SJCRH30 (cell line): ENCODE results near the gene USP6. TPM values are rescaled to one million over a fixed set of nuclear protein-coding genes. Genes with fewer than 3 reads are reported as not detected.
"Not testable (repeated sequence)": the region's sequence is repeated elsewhere in the genome, so short reads cannot be mapped to it uniquely, and the experiment has no call there.

Experiments used
- DNase-seq, 2 experiments: peaks; one replicate each; pipeline ENCODE4 v3.0.0-alpha.2; 2015 to 2020
- H3K27ac ChIP-seq: fragments of 250-450 bp; sonication (Bioruptor Pico); 2 replicates; pipeline ENCODE4 v1.5.1; 2020; ENCODE audit warnings: mild to moderate bottlenecking, moderate library complexity
- H3K27me3 ChIP-seq: fragments of 250-450 bp; sonication (Bioruptor Pico); 2 replicates; pipeline ENCODE4 v1.5.1; 2020; ENCODE audit warnings: mild to moderate bottlenecking, moderate library complexity
- H3K36me3 ChIP-seq: fragments of 250-450 bp; sonication (Bioruptor Pico); 2 replicates; pipeline ENCODE4 v1.5.1; 2020; ENCODE audit warnings: mild to moderate bottlenecking, moderate library complexity
- H3K4me1 ChIP-seq: fragments of 250-450 bp; sonication (Bioruptor Pico); 2 replicates; pipeline ENCODE4 v1.5.1; 2020; ENCODE audit warnings: mild to moderate bottlenecking, moderate library complexity
- H3K4me3 ChIP-seq: fragments of 250-450 bp; sonication (Bioruptor Pico); 2 replicates; pipeline ENCODE4 v1.5.1; 2020; ENCODE audit warnings: mild to moderate bottlenecking, moderate library complexity
- H3K9me3 ChIP-seq: fragments of 250-450 bp; sonication (Bioruptor Pico); replicated peaks from 2 replicates; pipeline ENCODE4 v1.5.1; 2020; ENCODE audit warnings: mild to moderate bottlenecking, moderate library complexity
- total RNA-seq: library from RNA; depleted of rRNA; stranded (reverse); fragments of >200 nt; shearing (Covaris generic); gene quantifications from 2 replicates; pipeline ENCODE4 v1.2.3, GENCODE V29; 2014

The USP6 gene
- total RNA-seq, 1 experiment from 2014 or later = not detected

GRCh38 chr17:5137511-5138197 lies 21.8 kb downstream of the USP6 start:
- not testable (repeated sequence) for H3K36me3 ChIP-seq, H3K4me3 ChIP-seq, H3K27me3 ChIP-seq, DNase-seq, H3K27ac ChIP-seq, H3K9me3 ChIP-seq, H3K4me1 ChIP-seq

GRCh38 chr17:5138198-5138544 lies 22.3 kb downstream of the USP6 start:
- not testable (repeated sequence) for H3K4me3 ChIP-seq, H3K36me3 ChIP-seq, H3K27me3 ChIP-seq, H3K4me1 ChIP-seq, DNase-seq, H3K9me3 ChIP-seq, H3K27ac ChIP-seq

- H3K4me3 ChIP-seq = no peak overlapping the region
- no peak for DNase-seq
- H3K27ac ChIP-seq = no peak overlapping the region
- H3K27me3 ChIP-seq = no peaks in the 10 kb centered on the region
- no peaks in the 10 kb centered on the region for H3K36me3 ChIP-seq
- no peaks in the 10 kb centered on the region for H3K9me3 ChIP-seq
- no peaks in the 10 kb centered on the region for H3K4me1 ChIP-seq
Measured at GRCh38 chr17:5138616-5139457, 23.0 kb downstream of the USP6 start.

GRCh38 chr17:5139458-5139732 lies 23.6 kb downstream of the USP6 start:
- H3K36me3 ChIP-seq = no peaks in the 10 kb centered on the region
- no peak overlapping the region for H3K4me3 ChIP-seq
- no peak for DNase-seq
- H3K27me3 ChIP-seq = no peaks in the 10 kb centered on the region
- no peak overlapping the region for H3K27ac ChIP-seq
- H3K4me1 ChIP-seq = no peaks in the 10 kb centered on the region
- H3K9me3 ChIP-seq = no peaks in the 10 kb centered on the region

GRCh38 chr17:5142877-5143276 lies 27.0 kb downstream of the USP6 start:
- H3K27me3 ChIP-seq, DNase-seq, H3K4me3 ChIP-seq: not testable (repeated sequence)

GRCh38 chr17:5146122-5146521 lies 30.3 kb downstream of the USP6 start:
- not testable (repeated sequence) for H3K27me3 ChIP-seq, H3K4me3 ChIP-seq, DNase-seq, H3K9me3 ChIP-seq, H3K4me1 ChIP-seq, H3K27ac ChIP-seq, H3K36me3 ChIP-seq

More at GRCh38 chr17:5142877-5143276, 27.0 kb downstream of the USP6 start:
- H3K9me3 ChIP-seq, H3K36me3 ChIP-seq, H3K4me1 ChIP-seq, H3K27ac ChIP-seq: not testable (repeated sequence)

- not testable (repeated sequence) for H3K27ac ChIP-seq, DNase-seq, H3K4me1 ChIP-seq, H3K9me3 ChIP-seq, H3K4me3 ChIP-seq, H3K27me3 ChIP-seq, H3K36me3 ChIP-seq
Measured at GRCh38 chr17:5160702-5161101, 44.9 kb downstream of the USP6 start.

GRCh38 chr17:5161793-5162192 lies 46.0 kb downstream of the USP6 start:
- not testable (repeated sequence) for H3K9me3 ChIP-seq, H3K27ac ChIP-seq, H3K4me1 ChIP-seq, H3K36me3 ChIP-seq, DNase-seq, H3K4me3 ChIP-seq, H3K27me3 ChIP-seq

- Histone ChIP-seq H3K9me3 (no peaks in the 10 kb centered on the region), H3K4me3 (no peak overlapping the region), H3K4me1 (no peaks in the 10 kb centered on the region), H3K36me3 (no peaks in the 10 kb centered on the region), H3K27me3 (no peaks in the 10 kb centered on the region), H3K27ac (no peak overlapping the region)
- no peak for DNase-seq
Measured at GRCh38 chr17:5164436-5164835, 48.6 kb downstream of the USP6 start.

- H3K36me3 ChIP-seq, H3K4me1 ChIP-seq, H3K9me3 ChIP-seq, DNase-seq, H3K27ac ChIP-seq, H3K4me3 ChIP-seq, H3K27me3 ChIP-seq: not testable (repeated sequence)
Measured at GRCh38 chr17:5165791-5166564, 50.1 kb downstream of the USP6 start.

- H3K4me3 ChIP-seq, DNase-seq, H3K36me3 ChIP-seq, H3K27ac ChIP-seq, H3K9me3 ChIP-seq, H3K4me1 ChIP-seq, H3K27me3 ChIP-seq: not testable (repeated sequence)
Measured at GRCh38 chr17:5175027-5175426, 59.2 kb downstream of the USP6 start.

GRCh38 chr17:5179003-5179402 lies 63.2 kb downstream of the USP6 start:
- Histone ChIP-seq H3K4me1 (no peaks in the 10 kb centered on the region), H3K36me3 (peaks cover 7% of the 10 kb centered on the region), H3K4me3 (no peak overlapping the region), H3K9me3 (peaks cover 26% of the 10 kb centered on the region), H3K27ac (no peak overlapping the region), H3K27me3 (no peaks in the 10 kb centered on the region)
- no peak for DNase-seq

- Histone ChIP-seq H3K4me1 (no peaks in the 10 kb centered on the region), H3K27ac (no peak overlapping the region), H3K27me3 (no peaks in the 10 kb centered on the region), H3K9me3 (peaks cover 27% of the 10 kb centered on the region), H3K36me3 (peaks cover 15% of the 10 kb centered on the region), H3K4me3 (no peak overlapping the region)
- DNase-seq = no peak
Measured at GRCh38 chr17:5181509-5182305, 65.9 kb downstream of the USP6 start.

GRCh38 chr17:5182597-5183409 lies 67.0 kb downstream of the USP6 start:
- no peak overlapping the region for H3K27ac ChIP-seq
- H3K27me3 ChIP-seq = no peaks in the 10 kb centered on the region
- H3K9me3 ChIP-seq = peaks cover 27% of the 10 kb centered on the region
- DNase-seq = no peak
- H3K4me1 ChIP-seq = no peaks in the 10 kb centered on the region
- H3K36me3 ChIP-seq = peaks cover 15% of the 10 kb centered on the region
- no peak overlapping the region for H3K4me3 ChIP-seq
